Kidney tubule cell (primary cell): Measurements from ENCODE around the gene KCNJ4.

Source experiments
- DNase-seq: peaks from one replicate; pipeline ENCODE4 v3.0.0-alpha.2; 2018; ENCODE audit warnings: low spot score

KCNJ4 gene

DNA sequence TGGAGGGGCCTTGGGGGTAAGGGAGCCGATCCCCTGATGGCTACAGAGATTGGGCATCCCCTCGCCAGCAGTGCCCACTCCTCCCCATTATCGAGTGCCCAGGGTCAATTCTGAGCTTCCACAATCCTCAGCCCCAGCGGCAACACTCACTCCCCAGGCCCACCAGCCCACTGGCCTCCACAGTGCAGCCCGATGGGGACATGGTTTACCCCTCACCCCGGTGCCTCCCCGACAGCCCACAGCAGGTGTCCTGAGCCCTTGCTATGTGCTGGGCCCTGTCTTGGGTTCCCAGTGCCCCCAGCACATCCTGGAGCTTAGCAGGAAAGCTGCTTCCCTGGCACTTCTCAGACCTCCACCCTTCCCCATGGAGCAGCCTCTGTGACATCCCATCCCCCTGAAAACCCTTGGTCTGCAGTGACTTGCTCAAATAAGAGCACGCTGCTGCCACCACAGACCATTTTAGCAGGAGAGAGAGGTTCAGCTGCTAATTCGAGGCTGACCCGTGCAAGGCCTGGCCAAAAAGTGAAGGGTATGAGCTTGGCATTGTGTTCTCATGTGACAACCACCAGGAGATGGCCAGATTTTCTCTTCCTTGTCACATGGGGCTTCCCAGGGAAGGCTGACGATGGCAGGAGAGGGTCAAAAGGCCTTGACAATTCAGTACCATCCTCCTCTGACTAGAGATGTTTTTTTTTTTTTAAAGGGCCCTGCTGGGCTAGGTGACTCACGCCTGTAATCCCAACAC is 23.6 kb downstream of the KCNJ4 start:
- DNase-seq = no peak

DNA sequence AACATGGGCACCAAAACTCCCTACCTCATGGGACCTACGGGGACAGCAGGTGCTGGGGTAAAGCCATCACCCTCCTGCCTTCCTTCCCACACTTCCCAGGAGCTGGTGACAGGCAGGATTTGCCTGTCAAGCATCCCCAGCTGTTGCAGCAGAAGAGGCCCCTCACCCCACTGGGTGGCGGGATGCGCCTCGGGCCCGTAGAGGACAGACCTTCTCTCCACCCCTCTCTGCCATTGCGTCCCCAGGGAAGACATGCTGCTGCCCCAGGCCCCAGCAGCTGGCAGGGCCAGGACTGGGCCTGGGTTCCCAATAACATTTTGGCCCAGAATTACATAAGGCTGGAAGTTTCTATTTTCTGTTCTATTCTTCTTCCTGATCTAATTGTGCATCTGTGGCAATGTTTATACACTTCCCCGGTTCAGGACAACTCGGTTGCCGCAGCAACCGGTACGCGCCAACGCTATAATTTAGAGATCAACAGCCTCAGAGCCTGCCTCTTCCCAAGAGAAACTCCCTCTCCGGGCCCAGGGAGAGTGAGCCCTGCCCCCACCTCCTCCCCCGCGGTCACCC is 25.4 kb downstream of the KCNJ4 start:
- DNase-seq = no peak

DNA sequence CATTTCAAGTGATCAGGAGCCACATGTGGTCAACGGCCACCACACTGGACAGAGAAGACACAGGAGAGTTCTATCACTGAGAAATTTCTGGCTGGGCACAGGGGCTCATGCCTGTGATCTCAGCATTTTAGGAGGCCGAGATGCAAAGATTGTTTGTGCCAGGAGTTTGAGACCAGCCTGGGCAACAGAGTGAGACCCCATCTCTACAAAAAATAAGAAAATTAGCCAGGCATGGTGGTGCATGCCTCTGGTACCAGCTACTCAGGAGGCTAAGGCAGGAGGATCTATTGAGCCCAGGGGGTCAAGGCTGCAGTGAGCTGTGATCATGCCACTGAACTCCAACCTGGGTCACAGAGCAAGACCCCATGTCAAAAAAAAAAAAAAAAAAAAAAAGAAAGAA is 26.3 kb downstream of the KCNJ4 start:
- DNase-seq = no peak

DNA sequence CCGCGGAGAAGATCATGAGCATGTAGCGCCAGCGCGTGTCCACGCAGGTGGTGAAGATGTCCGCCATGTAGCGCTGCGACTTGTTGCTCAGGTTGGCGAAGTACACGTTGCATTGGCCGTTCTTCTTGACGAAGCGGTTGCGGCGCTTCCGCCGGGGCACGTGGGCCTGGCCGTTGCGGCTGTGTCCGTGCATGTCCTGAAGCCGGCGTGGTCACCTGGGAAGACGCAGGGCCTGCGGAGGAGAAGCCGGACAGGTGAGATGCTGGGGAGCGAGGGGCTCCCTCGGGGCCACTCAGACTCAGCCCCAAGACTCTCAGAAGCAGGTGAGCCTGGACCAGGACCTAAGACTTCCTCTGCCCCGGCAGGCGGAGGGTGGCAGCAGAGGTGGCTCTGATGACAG is 27.1 kb downstream of the KCNJ4 start:
- no peak for DNase-seq

DNA sequence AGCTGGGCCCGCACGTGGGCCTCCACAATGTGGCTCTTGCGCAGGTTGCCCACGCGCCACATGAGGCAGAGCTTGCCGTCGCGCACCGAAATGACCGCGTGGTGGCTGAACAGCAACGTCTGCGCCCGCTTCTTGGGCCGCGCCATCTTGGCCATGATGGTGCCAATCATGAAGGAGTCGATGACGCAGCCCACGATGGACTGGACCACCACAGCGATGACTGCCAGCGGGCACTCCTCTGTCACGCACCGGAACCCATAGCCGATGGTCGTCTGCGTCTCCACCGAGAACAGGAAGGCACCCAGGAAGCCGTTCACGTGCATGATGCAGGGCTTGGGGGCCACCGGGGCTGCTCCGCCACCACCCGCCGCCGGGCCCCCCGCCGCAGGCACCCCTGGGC is 27.5 kb downstream of the KCNJ4 start:
- no peak for DNase-seq

DNA sequence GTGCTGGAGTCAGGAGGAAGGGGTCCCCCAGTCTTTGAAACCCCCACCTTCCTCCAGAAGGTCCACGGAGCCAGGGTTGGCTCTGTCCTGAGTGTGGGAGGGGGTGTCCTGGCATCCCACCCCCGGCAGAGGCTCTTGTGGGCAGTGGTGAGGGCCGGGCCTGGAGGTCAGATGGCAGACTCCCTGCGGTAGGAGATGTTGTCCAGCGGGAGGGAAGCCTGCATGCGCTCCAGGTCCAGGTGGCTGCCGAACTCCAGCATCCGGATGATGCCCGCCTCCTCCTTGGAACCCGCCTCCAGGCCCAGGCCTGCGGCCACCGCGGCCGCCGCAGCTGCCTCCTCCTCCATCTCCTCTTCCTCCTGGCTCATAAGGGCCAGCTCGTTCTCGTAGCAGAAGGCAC is 28.4 kb downstream of the KCNJ4 start:
- DNase-seq = no peak

DNA sequence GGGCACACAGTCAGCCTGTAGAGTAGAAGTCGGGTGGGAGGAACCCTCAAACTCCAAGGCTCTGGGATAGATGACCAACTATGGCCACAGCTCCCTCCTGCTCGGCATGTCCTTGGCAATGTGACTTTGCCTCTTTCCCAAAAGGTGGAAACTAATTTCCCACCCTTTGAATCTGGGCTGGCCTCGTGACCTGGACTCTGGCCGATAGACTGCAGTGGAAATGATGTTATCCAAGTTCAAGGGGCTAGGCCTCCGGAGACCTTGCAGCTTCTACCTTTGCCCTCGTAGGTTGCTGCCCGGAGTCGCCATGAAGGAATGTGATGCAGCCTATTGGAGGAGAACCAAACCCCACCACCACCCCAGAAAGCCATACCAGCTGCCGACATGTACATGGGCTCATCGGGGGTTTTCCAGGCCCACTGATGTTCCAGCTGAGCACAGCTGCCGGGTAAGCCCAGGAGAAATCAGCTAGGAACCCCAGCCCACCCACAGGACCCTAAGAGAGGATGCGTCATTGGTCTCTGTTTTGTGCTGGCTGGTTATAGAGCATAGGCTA is 30.4 kb downstream of the KCNJ4 start:
- DNase-seq = peak; percentile 16

DNA sequence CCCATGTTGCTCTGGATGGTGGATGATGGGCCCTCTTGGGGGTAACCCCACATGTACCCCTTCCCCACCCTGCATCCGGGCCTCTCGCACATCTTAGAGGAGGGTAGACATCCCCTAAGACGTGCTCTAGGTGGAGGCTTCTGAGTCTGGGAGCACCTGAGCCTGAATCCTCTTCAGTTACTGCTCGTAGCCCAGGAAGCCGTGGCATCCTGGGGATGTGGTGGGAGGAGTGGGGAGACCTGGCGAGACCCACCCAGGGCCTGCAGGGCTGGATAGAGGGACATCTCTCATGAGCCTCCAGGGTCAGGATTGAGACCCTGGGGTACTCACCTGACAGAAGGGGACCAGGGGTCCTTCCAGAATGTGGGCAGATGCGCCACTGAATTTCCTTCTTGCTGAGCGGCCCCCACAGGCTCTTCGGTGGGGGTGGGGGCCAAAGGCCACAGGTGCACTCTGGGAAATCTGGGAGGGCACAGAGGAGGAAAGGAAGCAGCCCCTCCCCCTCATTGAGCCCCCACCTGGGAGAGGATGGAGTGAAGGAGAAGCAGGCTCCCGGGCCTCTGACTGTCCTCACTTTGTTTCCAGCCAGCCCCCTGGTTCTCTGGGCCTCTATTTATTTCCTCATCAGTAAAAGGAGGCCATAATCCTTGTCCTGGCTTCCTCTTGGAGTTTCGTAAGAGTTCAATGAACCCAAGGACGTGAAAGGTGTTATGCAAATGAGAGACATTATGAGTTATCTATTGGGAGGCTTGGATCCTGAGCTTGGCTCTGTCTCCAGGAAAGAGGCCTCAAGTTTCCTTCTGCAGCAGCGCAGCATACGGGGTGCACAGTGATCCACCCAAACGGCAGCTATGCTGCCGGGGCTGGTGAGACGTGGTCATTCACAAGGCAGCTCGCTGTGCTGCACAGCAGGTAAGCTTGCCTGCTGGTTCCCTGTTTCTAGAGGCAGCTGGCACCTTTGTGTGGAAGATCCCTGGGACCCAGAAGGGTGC is 31.2 kb downstream of the KCNJ4 start:
- DNase-seq = peak; percentile 64

DNA sequence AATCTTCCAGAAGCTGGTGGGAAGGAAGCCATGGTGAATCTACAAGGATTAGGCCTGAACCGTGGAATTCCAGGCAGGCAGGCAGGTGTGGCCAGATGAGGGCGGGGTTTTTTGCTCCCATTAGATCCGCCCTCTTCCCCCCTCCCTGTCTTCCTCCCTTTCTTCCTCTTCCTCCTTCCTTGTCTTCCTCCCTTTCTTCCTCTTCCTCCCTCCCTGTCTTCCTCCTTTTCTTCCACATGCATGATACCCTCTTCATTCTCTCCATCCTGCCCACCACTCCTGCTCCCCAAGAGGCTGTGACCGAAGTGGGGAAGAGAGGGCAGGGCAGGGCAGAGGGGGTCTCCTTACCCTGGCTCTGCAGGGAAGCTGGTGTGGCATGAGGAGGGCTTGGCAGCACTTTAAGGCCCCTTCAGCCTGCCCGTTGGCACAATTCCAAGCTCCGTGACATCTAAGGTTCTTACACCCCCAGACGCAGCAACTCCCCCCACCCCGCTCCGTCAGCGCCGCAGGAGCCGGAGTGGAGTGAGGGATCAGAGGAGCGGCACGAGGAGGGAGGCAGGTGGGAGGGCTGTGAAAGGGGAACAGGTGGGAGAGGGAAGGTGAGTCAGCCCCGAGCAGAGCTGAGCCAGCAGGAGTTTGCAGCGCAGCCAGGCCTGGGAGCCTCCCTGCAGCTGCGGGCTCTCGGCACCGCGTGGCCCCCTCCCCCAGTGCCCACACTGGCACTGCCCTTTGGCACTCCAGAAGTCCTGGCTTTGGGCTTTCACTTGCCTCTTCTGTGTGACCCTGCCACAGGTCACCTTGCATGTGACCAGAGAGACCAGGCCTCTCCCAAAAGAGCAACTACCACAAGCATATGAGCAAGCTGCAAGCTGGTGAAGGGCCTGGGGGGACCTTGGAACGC is 32.1 kb downstream of the KCNJ4 start:
- DNase-seq = peak; percentile 73

DNA sequence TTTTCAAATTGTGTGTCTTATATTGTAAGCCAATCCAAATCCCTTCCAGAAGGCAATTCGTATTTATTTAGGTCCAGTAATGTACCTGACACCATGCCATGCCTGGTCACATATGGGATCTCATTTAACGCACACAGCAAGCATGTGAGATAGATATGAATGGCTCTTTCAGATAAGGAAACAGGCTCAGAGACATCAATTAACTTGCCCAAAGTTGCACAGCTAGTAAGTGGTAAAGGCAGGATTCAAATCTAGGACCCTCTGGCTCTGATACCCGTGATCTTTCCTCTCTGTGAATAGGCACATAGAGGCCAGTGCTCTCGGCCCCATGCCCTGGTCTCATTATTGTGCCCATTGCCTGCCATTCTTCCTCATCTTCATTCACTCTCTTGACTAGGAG is 34.3 kb downstream of the KCNJ4 start:
- DNase-seq = no peak

DNA sequence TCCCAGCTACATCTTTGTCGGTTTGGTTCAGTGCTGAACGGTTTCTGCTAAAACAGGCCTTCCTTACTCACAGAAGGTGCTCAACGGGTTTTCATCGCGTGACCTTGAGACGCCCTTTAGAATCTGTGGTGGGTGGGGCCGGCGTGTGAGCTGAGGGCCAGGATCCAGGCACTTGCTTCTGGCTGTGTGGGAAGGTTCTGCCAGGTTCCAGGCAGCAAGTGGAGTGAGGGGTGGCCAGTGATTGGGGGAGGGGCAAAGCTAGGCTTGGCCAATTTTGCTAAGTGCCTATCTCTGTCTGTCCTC is 35.2 kb downstream of the KCNJ4 start:
- no peak for DNase-seq

DNA sequence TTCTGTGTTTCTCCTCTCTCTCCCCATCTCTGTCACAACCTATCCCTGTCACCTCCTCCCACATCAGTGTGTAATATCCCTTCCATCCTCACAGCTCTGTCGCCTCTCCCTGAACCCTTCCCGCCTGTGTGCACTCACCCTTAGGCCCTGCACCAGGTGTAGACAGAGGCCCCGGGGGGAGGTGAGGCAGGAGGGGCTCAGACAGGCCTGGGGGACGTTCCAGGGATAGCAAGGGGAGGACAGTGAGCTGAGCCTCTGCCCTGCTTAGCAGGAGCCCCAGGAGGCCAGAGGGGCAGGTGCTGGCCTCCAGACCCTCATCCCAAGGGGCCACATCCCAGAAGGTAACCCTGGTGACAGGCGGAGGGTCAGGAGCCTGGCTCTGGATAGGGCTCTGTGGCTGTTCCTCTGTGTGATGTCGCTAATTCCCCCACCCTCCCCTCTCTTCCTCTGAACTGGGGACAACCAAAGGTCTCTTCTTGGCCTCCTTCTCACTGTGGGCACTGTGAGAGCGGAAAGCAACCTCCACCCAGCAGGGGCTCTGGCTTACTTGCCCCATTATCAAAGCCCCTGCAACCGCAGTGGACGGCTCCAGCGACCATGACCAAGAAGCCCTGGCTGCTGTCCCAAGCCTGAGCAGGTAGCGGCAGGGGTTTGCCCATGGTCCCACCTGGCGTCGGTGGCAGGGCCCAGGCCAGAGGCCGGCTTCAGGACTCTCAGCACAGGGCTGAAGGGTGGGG is 35.7 kb downstream of the KCNJ4 start:
- DNase-seq = no peak

DNA sequence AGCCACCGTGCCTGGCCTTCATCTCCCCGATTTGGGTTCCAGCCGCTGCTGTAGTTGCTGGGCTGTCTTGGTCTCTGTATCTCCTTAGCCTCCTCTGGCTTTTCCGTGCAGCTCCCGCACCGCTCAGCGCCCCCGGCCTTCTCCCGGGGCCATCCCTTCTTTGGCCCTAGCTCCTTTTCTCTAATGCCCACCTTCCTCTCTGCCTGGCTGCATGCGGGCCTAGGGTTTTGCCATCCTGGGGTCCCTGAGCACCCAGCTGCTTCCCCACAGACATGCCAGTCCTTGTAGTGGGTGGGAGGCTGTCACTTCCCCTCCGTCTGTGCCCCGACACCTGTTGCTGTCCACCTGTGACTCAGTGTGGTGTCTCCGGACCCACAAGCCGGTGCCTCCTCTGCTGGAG is 36.4 kb downstream of the KCNJ4 start:
- no peak for DNase-seq

DNA sequence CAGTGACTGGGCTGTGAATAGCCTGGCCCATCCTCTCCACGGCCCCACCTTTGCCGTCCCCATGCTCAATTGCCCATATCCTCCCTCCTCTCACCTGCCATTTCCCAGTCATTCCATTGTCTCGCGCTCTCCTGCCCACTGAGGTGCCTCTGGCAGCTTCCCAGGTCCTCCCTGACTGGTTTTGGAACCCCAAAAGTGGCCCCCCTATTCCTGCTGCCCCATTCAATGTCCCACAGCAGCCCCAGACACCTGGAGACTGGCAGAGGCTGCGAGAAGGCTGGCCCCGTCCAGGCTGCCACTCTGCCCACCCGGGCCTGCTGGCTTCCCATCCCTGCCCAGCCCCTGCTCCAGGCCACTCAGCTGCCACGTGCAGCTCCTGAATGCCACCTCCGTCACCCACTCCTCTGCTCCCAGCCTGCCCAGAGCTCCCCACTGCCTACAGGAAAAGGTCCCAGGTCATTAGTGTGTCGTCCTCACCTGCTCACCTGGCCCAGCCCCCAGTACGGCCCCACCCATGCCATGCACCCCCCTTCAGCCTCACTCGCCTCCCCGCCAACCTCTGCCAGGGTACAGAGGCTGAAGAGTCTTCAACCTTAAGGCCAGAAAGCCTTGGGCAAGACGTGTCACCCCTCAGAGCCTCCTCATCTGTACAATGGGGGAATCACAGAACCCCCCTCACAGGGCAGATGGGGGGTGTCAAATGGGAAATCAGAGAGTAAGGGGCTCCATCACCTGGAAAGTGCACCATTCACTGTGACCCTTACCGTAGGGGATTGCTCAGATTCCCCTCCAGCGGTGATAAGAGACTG is 37.5 kb downstream of the KCNJ4 start:
- no peak for DNase-seq

DNA sequence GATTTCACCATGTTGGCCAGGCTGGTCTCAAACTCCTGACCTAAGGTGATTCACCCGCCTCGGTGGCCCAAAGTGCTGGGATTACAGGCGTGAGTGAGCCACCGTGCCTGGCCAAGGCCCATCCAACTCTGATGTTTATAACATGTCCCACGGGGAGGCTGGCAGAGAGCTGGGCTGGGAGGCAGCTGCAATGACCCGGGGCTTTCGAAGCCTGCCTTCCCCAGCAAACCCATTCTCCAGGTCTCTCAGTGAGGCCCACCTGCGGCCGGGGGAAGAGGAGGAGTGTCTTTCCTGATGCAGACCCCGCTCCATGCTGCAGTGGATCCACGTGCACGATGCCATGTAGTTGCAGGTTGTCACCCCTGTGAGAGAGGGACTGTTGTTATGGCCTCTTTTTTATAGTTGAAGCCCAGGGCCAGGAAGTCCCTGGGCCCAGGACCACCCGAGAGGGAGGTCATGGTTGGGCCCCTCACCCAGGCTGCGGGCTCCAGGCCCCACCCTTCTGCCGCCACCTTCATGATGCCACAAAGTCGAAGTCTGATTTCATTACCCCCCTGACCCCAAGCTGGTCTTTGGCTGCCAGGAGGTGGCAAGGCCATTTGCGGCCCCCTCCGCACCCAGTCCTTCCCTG is 38.3 kb downstream of the KCNJ4 start:
- no peak for DNase-seq

DNA sequence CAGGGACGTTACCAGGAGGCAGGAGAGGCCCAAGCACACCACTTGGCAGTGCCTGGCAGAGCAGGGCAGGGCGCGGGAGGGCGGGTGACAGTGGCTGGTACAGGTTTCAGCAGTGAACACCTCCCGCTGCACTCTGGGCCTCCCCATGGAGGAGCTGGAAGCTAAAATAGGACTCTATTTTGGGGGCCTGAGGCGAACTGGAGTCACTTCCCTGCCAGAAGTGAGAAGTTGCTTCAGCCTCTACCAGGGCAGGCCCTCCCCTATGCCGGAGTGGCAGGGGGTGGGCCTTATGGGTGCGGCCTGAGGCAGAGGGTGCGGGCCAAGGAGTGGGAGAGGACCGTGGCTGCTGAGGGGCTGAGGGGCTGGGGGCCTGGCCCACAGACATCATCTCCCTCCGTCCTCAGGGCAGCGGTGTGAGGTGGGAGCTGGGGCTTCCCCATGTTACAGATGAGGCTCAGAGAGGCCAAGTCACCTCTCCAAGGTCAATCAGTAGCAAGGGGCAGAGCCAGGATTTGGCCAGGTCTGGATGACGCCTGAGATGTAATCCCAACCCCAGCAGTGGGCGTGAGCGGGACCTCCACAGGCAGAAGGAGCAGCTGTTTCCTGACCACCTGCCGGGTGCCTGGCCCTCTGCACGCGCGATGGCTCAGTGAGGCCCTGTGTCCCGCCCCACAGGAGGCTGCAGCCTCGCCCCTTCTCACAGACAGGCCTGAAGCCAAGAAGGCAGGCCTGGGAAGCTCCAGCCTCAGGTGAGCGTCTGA is 39.3 kb downstream of the KCNJ4 start:
- DNase-seq = no peak

DNA sequence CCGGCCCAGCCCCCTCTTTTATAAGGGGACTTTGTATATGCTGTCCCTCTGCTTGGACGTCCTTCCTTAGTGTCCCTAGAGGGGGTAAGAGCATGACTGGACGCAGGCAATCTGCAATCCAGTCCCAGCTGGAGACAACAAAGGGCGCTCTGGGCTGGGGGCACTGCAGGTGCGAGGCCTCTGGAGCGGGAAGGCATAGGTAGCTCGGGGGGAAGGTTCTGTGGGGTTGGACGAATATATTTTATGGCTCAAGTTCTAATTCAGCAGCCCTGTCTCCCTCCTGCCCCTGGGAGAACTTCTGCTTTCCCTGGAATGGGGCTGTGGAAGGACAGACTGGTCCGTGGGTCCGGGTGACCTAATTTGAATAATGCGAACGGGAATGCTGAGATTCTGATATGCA is 40.0 kb downstream of the KCNJ4 start:
- DNase-seq = no peak

DNA sequence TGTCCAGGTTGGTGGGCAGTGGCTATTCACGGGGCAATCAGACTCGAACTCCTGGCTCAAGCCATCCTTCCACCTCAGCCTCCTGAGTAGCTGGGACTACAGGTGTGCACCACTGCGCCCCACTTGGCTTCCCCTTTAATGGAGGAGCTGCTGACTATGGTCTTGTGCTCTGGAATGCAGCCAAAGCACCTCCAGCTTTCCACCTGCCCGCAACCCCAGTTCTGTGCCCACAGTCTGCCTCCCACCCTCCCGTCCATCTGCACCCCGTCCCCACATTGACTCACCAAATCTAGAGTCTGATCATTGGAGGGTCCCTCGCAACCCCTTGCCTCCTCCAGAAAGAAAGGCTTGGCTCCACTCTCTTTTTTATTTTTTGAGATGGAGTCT is 41.0 kb downstream of the KCNJ4 start:
- DNase-seq = no peak
